IPS DF 4.7 (cell line): Measurements from ENCODE around the gene ARMC5.
"Not testable (repeated sequence)": the region's sequence is repeated elsewhere in the genome, so short reads cannot be mapped to it uniquely, and the experiment has no call there.

ENCODE experiments used
- DNase-seq: peaks from one replicate; pipeline ENCODE4 v3.0.0-alpha.2; 2013; ENCODE audit warnings: low spot score; ENCODE audit errors: extremely low read depth

ARMC5 gene

GRCh38 chr16:31496670-31497069, 37.4 kb downstream of the ARMC5 start:
- no peak for DNase-seq

- DNase-seq = no peak
Measured at GRCh38 chr16:31498493-31498892, 39.2 kb downstream of the ARMC5 start.

- no peak for DNase-seq
Measured at GRCh38 chr16:31499928-31500327, 40.6 kb downstream of the ARMC5 start.

GRCh38 chr16:31501226-31501965, 42.1 kb downstream of the ARMC5 start:
- DNase-seq = no peak

- no peak for DNase-seq
Measured at GRCh38 chr16:31501966-31502348, 42.7 kb downstream of the ARMC5 start.

- no peak for DNase-seq
Measured at GRCh38 chr16:31502981-31503380, 43.7 kb downstream of the ARMC5 start.

- not testable (repeated sequence) for DNase-seq
Measured at GRCh38 chr16:31503555-31503954, 44.3 kb downstream of the ARMC5 start.

GRCh38 chr16:31504159-31504558, 44.9 kb downstream of the ARMC5 start:
- no peak for DNase-seq

GRCh38 chr16:31505483-31505882, 46.2 kb downstream of the ARMC5 start:
- no peak for DNase-seq

GRCh38 chr16:31507617-31507928, 48.3 kb downstream of the ARMC5 start:
- DNase-seq = no peak

- no peak for DNase-seq
Measured at GRCh38 chr16:31507929-31508705, 48.8 kb downstream of the ARMC5 start, which contains the start of gene RUSF1. RUSF1 (minus strand) TSS chr16:31508391; CDS start chr16:31508373, 18 bp downstream.

GRCh38 chr16:31508706-31509195, 49.5 kb downstream of the ARMC5 start:
- DNase-seq = no peak

- no peak for DNase-seq
Measured at GRCh38 chr16:31513126-31513525, 53.8 kb downstream of the ARMC5 start.

GRCh38 chr16:31513884-31514283, 54.6 kb downstream of the ARMC5 start:
- DNase-seq = no peak
